GM18508 (cell line): ENCODE results near the gene AKR7A3.
"Not testable (repeated sequence)": the region's sequence is repeated elsewhere in the genome, so short reads cannot be mapped to it uniquely, and the experiment has no call there.

ENCODE experiments used
- ATAC-seq: cut with Tn5 transposase; IDR thresholded peaks from one replicate; pipeline ENCODE4 v1.9.1; 2021; ENCODE audit warnings: moderate number of reproducible peaks; ENCODE audit not compliant: insufficient read depth, unreplicated experiment

Gene AKR7A3

DNA sequence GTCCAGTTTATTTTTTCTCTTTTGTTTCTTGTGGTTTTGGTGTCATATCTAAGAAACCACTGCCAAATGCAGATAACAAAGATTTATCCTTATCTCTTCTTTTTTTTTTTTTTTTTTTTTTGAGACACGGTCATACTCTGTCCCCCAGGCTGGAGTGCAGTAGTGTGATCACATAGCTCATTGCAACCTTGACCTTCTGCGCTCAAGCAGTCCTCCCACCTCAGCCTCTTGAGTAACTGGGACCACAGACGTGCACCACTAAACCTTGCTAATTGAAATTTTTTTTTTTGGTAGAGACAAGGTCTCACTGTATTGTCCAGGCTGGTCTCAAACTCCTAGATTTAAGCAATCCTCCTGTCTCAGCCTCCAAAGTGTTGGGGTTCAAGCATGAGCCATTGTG, 32.5 kb upstream of the AKR7A3 start:
- ATAC-seq, result no peak

DNA sequence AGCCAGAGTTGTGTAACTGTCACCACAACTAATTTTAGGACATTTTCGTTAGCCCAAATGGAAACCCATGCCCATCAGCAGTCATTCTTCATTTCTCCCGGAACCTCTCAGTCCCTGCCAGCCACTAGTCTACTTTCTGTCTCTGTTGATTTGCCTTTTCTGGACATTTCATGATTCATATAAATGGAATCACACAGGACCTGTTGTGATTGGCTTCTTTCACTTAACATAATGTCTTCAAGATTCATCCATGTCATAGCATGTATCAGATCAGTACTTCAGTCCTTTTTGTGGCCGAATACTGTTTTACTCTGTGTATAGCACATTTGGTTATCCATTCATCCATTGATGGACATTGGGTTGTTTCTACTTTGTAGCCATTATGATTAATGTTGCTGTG, 30.6 kb upstream of the AKR7A3 start:
- ATAC-seq, result no peak

DNA sequence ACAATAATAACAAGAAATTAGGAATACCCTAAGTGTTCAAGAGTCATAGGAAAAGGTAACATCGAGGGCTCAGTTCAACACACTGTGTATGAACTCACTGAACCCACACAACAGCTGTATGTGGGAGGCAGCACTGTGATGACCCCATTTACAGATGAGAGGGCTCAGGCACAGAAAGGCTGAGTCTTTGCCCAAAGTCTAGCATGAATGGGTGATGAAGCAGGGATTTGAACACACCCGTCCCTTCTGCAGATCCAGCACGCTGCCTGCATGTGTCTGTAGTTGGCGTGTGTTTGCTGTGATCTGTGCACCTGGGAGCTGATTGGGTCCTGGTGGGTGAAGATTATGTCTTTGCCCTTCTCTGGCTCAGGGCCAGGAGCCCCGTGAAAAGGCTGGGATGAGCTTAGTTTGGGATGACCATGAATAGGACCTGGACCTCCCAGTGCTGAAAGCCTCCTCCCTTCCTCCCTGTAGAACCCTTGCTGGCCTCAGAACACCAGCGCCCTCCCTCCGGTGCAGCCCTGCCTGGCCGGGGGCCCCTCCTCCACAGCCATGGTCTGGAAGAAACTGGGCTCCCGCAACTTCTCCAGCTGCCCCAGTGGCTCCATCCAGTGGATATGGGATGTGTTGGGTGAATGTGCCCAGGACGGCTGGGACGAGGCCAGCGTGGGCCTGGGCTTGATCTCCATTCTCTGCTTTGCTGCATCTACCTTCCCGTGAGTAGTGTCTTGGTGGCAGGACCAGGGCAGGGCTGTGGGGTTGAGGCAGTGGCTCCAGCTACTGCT, 28.7 kb upstream of the AKR7A3 start:
- no peak for ATAC-seq

DNA sequence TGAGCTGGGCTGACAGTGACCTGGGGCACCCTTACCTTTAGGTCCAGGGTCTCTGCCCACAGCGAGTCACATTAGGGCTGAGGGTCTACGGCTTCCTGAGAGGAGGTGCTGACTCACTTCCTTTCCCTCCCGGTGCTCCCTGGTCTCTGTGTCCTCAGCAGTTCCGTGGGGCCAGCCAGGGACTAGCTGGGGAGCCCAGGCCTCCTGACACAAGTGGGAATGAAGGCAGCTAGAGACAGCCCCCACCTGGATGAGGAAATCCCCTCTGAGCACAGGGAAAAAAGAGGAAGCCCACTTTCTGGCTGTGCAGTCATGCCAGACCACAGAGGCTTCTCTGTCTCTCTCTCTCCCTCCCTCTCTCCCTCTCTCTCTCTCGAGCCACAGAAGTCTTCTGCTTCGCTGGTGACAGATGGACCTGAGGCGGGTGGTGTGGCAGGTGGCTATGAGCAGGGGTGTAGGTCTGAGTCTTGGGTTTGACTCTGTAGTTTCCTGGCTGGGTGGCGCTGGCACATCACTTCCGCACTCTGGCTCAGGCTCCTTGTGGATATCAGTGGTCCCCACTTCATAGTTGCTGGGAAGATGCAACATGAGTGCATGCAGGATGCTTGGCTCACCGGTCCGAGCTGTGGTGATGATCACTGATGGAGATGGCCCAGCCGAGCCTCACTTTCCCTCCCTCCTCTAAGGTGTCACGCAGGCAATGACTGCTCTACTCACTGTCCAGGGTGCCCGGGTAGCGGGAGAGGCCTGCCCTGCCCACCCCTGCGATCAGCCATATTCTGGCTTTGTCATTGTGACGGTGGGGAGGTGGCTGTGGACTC, 27.0 kb upstream of the AKR7A3 start:
- no peak for ATAC-seq

DNA sequence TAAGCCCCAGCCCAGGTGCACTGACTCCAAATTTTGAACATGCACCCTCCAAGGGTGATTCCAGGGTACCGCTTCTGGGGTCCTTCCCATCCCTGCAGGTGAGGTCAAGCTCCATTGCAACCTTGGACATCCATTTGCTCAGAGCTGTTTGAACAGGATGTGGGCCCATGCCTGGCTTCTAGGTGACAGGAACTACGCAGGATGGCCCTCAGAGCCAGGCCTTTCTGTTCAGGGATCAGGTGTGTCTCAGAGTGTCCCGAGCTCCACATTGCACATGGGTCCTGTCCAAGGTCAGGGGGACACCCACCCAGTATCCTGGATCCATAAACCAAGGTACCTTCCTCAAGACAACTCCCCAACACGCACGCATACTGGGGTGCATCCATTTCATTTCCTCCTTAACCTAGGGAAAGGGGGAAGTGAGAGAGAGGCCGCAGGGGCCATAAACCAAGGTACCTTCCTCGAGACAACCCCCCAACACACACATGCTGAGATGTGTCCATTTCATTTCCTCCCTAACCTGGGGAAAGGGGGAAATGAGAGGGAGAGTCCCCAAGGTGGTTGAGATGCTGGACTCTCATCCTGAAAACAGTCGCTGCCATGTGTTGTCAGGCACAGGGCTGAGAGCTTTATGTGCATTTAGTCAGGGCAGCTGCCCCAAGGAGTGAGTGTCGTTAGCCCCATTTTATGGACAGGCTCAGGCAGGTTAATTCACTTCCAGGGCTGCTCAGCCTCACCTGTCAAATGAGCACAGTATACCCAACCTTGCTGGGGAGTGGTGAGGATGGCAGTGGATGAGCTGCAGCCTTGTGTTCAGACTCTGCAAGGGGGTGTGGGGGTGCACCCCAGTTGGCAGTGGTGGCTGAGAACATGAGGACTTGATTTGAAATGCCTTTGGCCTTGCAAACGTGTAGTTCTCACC, 25.7 kb upstream of the AKR7A3 start:
- ATAC-seq, result no peak

DNA sequence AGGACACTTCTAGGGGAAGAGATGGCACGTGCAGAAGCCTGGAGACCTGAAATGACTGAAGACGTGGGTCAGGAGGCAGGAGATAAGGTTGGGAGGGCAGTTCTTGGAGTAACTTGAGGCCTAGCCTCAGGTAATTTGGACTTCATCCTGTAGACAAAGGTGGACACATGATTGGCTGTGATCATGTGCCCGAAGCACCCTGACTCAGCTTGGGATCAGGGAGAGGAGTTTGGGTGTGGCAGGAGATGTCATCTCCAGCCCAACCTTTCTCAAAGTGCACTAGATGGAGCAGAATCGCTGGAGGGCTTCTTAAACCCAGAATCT, 25.0 kb upstream of the AKR7A3 start:
- ATAC-seq, result no peak

DNA sequence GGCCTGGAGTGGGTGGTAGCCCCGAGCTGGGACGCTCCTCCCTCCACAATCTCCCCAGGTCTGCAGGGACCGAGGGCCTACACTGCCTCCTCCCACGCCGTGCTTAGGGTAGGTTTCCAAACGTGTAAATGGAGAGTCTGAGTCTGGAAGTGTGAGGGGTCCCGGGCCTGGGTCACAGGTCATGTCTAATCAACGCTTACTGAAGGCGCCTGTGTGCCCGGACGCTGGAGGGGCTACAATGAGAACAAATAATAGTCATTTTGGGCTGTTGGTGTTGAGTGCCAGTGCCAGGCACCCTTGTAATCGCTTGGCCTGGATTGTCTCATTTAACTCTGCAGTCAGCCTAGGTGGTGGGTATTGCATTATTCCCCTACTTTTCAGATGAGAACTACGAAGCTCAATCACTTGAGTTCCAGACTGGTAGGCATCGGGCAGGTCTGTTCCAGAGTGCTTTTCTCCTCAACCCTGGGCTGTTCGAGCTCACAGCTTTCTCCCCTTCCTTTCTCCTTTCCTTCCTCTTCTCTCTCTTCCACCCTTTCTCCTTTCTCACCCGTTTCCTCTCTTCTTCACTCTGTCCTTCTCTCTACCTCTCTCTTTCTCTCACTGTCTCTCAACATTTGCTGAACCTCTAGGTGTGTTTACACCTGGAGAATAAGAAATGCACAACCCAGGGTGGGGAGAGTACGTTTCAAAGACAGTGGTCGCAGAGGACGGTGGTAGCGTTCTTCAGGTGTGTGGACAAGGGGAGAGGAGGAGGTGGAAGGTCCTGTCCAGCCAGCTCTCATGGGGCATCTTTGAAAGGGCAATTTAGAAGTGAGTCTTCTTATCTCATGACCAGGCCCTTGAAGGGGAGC, 24.4 kb upstream of the AKR7A3 start:
- no peak for ATAC-seq

DNA sequence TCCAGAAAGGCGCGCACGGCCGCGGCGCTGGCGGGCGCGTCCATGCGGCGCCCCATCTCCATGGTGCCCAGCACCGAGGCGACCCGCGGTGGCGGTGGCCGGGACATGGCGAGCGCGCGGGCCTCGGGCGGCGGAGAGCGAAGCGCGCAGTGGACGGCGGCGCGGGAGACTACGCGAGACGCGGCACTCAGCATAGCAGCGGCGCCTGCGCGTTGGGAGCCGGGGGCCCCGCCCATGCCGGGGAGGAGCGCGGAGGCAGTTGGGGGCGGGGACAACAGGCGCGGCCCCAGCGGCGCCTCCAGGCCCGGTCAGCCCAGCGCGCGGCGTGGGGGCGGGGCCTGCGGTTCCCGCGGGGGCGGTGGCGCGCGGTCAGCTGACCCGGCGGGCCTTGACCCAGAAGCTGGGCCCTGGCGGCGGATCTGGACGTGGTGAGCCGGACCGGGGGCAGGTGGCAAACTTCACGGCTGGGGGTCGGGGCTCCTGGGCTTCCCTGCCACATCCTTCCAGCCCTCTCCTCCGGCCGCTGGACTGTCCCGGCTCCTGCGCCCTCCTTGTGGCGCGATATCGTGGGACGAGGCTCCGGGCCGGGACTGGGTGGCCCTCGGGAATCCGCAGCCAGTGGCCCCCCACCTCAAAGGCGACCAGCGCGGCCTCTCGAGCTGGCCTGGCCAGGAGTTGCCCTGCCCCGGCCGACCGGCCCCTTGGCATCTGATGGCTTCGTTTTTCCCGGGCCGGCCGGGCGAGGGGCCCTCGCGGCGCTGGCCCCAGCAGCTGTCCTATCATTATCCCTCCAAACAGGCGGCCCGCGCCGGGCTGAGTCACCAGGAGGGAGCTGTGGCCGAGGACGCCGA, 23.6 kb upstream of the AKR7A3 start, which contains the start of the genes AKR7A2 and SLC66A1:
Gene AKR7A2 (minus strand): TSS at position 214 of the 851 bp plus-strand sequence. CDS start 20 bp downstream, at position 194.
Gene SLC66A1 (plus strand): TSS at position 396 of the 851 bp plus-strand sequence. CDS start 5,352 bp downstream, outside the sequence.
- no peak for ATAC-seq

DNA sequence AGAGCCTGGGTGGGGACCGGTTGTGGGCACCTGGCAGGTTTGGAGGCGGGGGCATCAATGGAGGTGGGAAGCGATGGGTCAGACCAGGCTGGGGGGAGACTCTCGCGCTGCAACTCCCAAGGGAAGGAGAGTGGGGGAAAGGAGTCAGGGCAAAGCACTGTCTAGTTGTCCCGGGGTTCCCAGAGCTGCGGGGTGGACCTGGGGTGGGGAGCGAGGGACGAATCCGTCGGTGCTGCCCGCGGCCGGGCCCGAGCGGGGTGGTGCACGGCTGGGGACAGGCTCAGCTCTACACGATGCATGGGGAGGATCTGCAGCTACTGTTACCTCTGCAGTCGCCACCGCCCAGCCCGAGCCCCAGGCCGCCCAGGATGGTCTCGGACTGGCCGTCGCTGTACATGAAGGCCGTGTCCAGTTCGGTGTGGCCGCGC, 22.9 kb upstream of the AKR7A3 start:
- ATAC-seq, result no peak

DNA sequence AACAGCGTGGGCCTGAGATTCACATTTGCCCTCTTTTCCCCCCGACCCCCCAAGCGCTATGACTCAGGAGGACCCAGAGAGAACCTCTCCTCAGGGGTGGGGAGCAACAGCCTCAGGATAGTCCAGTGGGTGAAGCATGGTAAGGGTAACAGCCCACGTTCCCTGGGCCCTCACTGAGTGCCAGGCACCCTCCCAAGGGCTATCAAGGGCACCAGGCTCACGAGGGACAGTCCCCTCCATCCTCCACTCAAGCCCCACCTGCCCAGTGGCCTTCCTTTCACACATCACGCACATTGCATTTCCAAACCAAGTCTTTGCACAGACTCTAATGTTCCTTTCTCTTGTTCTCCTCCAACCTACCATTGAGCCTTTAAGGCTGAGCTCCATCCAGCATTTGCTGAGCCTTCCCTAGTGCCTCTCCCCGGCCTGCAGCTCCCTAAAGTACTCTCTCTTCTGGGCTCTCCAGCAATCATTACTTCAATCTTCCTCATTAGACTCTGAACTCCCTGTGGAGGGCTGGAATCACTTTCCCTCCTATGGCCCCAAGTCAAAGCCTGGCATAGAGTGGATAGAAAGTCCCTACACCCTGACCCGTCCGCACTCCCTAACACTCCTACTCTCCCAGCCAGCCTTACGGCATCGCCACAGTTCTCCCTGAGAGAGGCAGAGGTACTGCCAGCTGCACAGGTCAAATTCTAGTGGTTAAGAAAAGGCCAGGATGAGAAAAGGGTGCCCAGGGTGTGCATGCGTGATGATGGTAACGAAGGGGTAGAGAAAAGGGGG, 22.3 kb upstream of the AKR7A3 start:
- ATAC-seq, result no peak

DNA sequence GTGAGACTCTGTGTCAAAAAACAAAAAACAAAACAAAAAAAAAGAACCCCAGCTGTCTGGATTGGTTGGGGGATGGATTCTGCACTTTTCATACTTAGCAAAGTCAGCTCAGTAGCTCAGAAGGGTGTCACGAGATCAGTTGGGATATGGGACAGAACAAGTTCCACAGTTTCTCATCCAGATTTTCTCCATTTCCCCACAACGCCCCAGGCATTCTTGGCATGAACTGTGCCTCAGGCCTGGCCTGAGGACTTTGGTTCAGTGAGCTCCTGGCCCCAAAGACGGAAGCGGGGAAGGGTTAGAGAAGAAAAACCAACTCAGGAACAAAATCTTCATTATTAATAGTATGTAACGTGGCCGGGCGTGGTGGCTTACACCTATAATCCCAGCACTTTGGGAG, 21.5 kb upstream of the AKR7A3 start:
- ATAC-seq, result no peak

DNA sequence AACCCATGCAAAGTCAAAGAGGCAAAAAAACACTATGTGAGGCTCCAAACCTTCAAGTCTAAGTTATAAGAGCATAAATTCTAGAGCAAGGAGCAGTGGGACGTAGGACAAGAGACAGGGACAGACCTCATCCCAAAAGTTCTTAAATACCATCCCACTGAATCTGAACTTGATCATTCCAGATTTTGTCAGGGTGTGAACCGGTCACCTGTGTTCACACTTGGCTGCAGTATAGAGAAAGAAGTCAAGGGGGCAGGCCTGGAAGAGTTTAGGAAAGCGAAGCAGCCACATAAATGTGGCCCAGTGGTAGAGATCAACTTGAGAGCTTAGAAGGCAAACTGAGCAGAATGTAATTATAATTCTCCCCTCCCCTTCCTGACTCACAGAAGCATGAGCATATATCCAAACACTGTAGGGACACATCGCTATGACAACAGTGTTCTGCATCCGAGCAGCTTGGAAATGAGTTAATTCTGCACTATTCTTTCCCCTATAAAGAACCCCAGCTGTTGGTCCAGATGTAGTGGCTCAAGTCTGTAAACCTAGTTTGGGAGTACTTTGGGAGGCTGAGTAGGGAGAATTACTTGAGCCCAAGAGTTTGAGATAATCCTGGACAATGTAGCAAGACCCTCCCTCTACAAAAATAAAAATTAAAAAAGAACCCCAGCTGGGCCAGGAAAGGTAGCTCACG, 20.7 kb upstream of the AKR7A3 start:
- no peak for ATAC-seq

DNA sequence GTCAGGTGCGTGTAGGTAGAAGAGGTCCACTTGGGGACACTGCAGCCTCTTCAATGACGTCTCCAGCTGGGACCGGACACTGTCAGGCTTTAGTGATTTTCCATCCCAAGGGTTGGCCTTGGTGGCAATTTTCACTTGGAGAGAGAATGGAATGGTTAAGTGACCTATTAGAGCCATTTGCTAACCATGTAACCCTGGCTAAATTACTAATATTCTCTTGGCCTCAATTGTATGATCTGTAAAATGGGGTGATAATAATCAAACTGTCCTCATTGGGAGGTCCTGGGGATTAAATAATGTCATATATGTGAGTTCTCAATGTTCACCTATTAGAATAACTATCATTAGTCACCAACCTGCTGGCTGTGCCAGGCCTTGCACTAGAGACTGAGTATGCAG, 19.9 kb upstream of the AKR7A3 start:
- ATAC-seq, result no peak

DNA sequence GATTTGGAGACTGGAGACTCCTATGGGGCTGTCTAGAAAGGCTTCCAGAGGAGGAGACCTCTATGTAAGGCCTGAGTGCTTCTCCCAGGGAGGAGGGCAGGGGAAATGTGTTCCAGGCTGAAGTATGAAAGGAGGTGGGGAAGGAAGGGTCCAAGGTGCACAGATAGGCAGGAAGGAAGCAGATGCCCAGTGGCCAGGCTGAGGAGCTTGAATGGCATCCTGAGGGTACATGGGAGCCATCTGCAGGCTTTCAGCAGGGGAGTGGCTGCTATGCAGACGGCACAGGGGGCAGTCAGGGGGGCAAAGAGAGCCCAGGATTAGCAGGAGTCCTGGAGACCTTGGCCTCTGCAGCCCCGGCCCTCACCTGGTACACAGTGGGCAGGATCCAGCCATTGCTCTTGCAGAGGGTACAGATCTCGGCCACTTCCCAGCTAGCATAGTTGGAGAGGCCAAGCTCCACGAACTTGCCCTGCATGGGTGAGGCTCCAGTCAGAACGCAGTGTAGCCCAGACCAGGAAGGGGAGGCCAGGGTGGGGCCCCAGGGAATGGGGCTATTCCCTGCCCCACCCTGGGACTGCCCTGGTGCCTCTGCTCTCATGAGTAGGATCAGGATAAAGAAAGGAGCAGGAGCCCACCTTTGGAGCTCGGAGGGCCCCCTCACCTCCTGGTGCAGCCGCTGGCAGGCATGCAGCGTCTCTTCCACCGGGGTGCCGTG, 19.4 kb upstream of the AKR7A3 start:
- ATAC-seq, result no peak

DNA sequence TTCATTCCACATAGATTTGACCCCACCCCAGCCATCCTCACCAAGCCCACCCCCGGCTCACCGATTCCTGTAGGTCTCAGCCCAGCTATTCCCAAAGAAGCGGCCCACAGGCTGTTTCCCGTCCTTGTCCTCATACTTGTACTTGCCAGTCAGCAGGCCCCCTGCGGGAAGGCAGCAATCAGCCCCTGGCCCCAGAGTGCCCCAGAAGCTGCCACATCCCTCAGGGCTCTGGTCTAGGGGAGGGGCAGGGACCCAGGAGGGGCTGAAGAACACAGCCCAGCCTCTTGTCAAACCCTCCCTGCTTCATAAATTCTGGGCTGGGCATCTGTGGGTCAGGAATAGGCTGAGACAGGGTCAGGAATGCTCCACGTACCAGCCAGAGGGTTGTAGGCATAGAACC, 18.4 kb upstream of the AKR7A3 start:
- no peak for ATAC-seq

DNA sequence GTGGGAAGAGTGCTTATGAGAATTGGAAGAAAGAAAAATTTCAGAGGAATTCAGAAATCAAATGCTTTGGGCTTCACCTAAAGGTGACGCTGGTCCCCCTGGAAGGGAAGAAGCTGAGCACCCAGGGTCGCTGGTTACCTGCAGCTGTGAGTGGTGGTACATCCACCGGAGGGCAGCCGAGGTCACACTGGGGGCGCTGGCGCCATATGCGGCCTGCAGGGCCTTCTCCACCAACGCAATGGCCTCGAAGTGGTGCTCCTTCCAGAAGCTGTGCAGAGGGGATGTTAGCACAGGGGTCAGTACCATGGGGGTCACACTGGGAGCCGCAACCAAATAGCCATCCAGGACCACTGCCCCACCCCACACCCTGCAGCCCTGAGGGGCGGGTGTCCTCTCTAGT, 17.3 kb upstream of the AKR7A3 start:
- ATAC-seq, result no peak

DNA sequence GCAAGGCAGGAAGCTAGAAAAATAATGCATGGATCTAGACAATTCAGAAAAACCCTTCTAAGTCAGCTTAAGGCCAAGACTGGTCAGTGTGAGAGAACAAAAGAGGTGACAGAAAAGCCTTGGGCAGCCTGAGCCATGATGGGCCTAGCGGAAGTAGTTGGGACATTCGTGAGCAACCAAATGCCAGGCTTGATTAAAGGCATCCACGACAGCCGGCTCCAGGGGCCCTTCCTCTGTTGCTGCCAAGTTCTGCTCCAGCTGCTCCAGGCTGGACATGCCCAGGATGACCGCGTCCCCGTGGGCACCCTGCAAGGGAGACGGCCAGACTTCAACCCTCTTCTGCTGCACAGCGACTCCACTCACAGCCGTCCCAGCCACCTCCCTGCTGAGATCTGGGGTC, 15.5 kb upstream of the AKR7A3 start:
- ATAC-seq, result not testable (repeated sequence)
